SU-DHL-6 (cell line): ENCODE results near the gene PAAF1.

Experiments used
- CTCF ChIP-seq: fragments of 200-600 bp; sonication (generic); IDR thresholded peaks from one replicate; pipeline ENCODE4 v1.5.1; 2017; ENCODE audit warnings: antibody characterized with exemption, mild to moderate bottlenecking, low read length, moderate library complexity; ENCODE audit not compliant: insufficient read depth, poor library complexity, severe bottlenecking
- EZH2phosphoT487 ChIP-seq: fragments of 200-600 bp; sonication (generic), shearing (Covaris generic); conservative IDR thresholded peaks from 2 replicates; pipeline ENCODE4 v1.6.1; 2018; ENCODE audit warnings: mild to moderate bottlenecking, antibody characterized with exemption, low read length, moderate library complexity, mixed read lengths

- TF ChIP-seq CTCF (no peak), EZH2phosphoT487 (no peak)
These were observed 101.8 kb downstream of the PAAF1 start for GRCh38 chr11:73978576-73979086.
